ENCODE data around the gene MICU2. TPM values are rescaled to one million over a fixed set of nuclear protein-coding genes. Genes with fewer than 3 reads are reported as not detected.

The MICU2 gene
- polyA plus RNA-seq, 6 donors from 2014 or later = 36.0 to 51.4 (median 40.0) TPM

GRCh38 chr13:21486322-21486721, 117.6 kb downstream of the MICU2 start:
- no peak for ATAC-seq (ENCODE audit: low read depth in 2 of 2)

GRCh38 chr13:21483748-21484147, 120.2 kb downstream of the MICU2 start:
- ATAC-seq (ENCODE audit: low read depth in 2 of 2) (no peak), DNase-seq (no peak)
- Mint-ChIP-seq H3K9me3 (peaks cover 4 to 31% (median 25%) of the 10 kb centered on the region in 7 donors), H3K36me3 (peaks cover 8 to 10% of the 10 kb centered on the region in 2 donors), H3K27ac (peak overlapping the region in 2 of 6 donors; percentile 20 to 26), H3K4me3 (no peak overlapping the region), H3K27me3 (peaks cover 0 to 6% (median 0%) of the 10 kb centered on the region in 3 donors), H3K4me1 (peaks cover 4 to 5% (median 4%) of the 10 kb centered on the region in 3 donors)

More at GRCh38 chr13:21486322-21486721, 117.6 kb downstream of the MICU2 start:
- no peaks in the 10 kb centered on the region for H3K27me3 Mint-ChIP-seq
- H3K4me3 Mint-ChIP-seq = peak overlapping the region in 1 of 8 donors; percentile 13
- H3K9me3 Mint-ChIP-seq = peaks cover 12 to 40% (median 30%) of the 10 kb centered on the region in 7 donors
- no peak for DNase-seq
- no peaks in the 10 kb centered on the region for H3K4me1 Mint-ChIP-seq
- H3K36me3 Mint-ChIP-seq = peaks cover 30 to 31% of the 10 kb centered on the region in 2 donors
- no peak overlapping the region for H3K27ac Mint-ChIP-seq

- no peak for ATAC-seq (ENCODE audit: low read depth in 2 of 2)
- peak overlapping the region in 1 of 8 donors; percentile 18 for H3K4me3 Mint-ChIP-seq
- no peak overlapping the region for H3K27ac Mint-ChIP-seq
- peaks cover 3 to 8% (median 5%) of the 10 kb centered on the region in 7 donors for H3K9me3 Mint-ChIP-seq
- peaks cover 11 to 15% (median 13%) of the 10 kb centered on the region in 3 donors for H3K4me1 Mint-ChIP-seq
- peaks cover 0 to 6% (median 0%) of the 10 kb centered on the region in 3 donors for H3K27me3 Mint-ChIP-seq
- no peaks in the 10 kb centered on the region for H3K36me3 Mint-ChIP-seq
- DNase-seq = no peak
Observed at GRCh38 chr13:21481359-21481758, 122.6 kb downstream of the MICU2 start.

- DNase-seq (peak; percentile 53), ATAC-seq (ENCODE audit: low read depth in 2 of 2) (peak; percentile 45 to 54)
- H3K36me3 Mint-ChIP-seq = no peaks in the 10 kb centered on the region
- peaks cover 11 to 15% (median 13%) of the 10 kb centered on the region in 3 donors for H3K4me1 Mint-ChIP-seq
- H3K27me3 Mint-ChIP-seq = peaks cover 0 to 6% (median 0%) of the 10 kb centered on the region in 3 donors
- peak overlapping the region in 2 of 6 donors; percentile 24 to 58 for H3K27ac Mint-ChIP-seq
- H3K4me3 Mint-ChIP-seq = peak overlapping the region in 4 of 8 donors; percentile 0 to 32 (median 20)
- H3K9me3 Mint-ChIP-seq = no peaks in the 10 kb centered on the region
Observed at GRCh38 chr13:21478881-21479808, 124.8 kb downstream of the MICU2 start.

- Mint-ChIP-seq H3K4me1 (peaks cover 11 to 15% (median 13%) of the 10 kb centered on the region in 3 donors), H3K27ac (peak overlapping the region in 5 of 6 donors; percentile 21 to 84 (median 57)), H3K9me3 (peaks cover 0 to 5% (median 0%) of the 10 kb centered on the region in 7 donors), H3K36me3 (peaks cover 0 to under 1% of the 10 kb centered on the region in 2 donors), H3K27me3 (peaks cover 0 to 6% (median 0%) of the 10 kb centered on the region in 3 donors), H3K4me3 (peak overlapping the region; percentile 76 to 92 (median 86))
- DNase-seq (peak; percentile 65), ATAC-seq (ENCODE audit: low read depth in 2 of 2) (peak; percentile 85 to 90)
Observed at GRCh38 chr13:21476893-21477472, 127.0 kb downstream of the MICU2 start.

GRCh38 chr13:21475115-21475514, 128.9 kb downstream of the MICU2 start:
- Mint-ChIP-seq H3K36me3 (peaks cover 8 to 10% of the 10 kb centered on the region in 2 donors), H3K4me3 (peak overlapping the region in 1 of 8 donors; percentile 60), H3K27me3 (peaks cover 0 to 15% (median 6%) of the 10 kb centered on the region in 3 donors), H3K4me1 (peaks cover 11 to 15% (median 13%) of the 10 kb centered on the region in 3 donors), H3K9me3 (peaks cover 5 to 22% (median 9%) of the 10 kb centered on the region in 7 donors), H3K27ac (no peak overlapping the region)
- DNase-seq (no peak), ATAC-seq (ENCODE audit: low read depth in 2 of 2) (no peak)

GRCh38 chr13:21470785-21471184, 133.2 kb downstream of the MICU2 start:
- H3K4me3 Mint-ChIP-seq = no peak overlapping the region

GRCh38 chr13:21466527-21466926, 137.4 kb downstream of the MICU2 start:
- Mint-ChIP-seq H3K27ac (no peak overlapping the region), H3K9me3 (peaks cover 3 to 13% (median 7%) of the 10 kb centered on the region in 7 donors), H3K4me1 (no peaks in the 10 kb centered on the region), H3K27me3 (peaks cover 0 to 18% (median 0%) of the 10 kb centered on the region in 3 donors), H3K36me3 (peaks cover 3 to 8% of the 10 kb centered on the region in 2 donors), H3K4me3 (no peak overlapping the region)
- ATAC-seq (ENCODE audit: low read depth in 2 of 2) = no peak
- DNase-seq = no peak

More at GRCh38 chr13:21470785-21471184, 133.2 kb downstream of the MICU2 start:
- Mint-ChIP-seq H3K27ac (no peak overlapping the region), H3K36me3 (peaks cover 8 to 10% of the 10 kb centered on the region in 2 donors), H3K9me3 (peaks cover 5 to 22% (median 9%) of the 10 kb centered on the region in 7 donors), H3K4me1 (no peaks in the 10 kb centered on the region), H3K27me3 (peaks cover 0 to 15% (median 0%) of the 10 kb centered on the region in 3 donors)
- DNase-seq (no peak), ATAC-seq (ENCODE audit: low read depth in 2 of 2) (no peak)

GRCh38 chr13:21465710-21466160, 138.2 kb downstream of the MICU2 start:
- Mint-ChIP-seq H3K36me3 (peaks cover 0 to 2% of the 10 kb centered on the region in 2 donors), H3K9me3 (peaks cover 1 to 5% (median 2%) of the 10 kb centered on the region in 7 donors), H3K4me3 (no peak overlapping the region), H3K27me3 (peaks cover 0 to 11% (median 0%) of the 10 kb centered on the region in 3 donors), H3K27ac (peak overlapping the region in 1 of 6 donors; percentile 38), H3K4me1 (no peaks in the 10 kb centered on the region)
- ATAC-seq (ENCODE audit: low read depth in 2 of 2) (no peak), DNase-seq (no peak)

GRCh38 chr13:21463424-21463823, 140.5 kb downstream of the MICU2 start:
- H3K9me3 Mint-ChIP-seq = no peaks in the 10 kb centered on the region
- H3K4me1 Mint-ChIP-seq = peaks cover 7 to 12% (median 9%) of the 10 kb centered on the region in 3 donors
- peak overlapping the region in 1 of 6 donors; percentile 54 for H3K27ac Mint-ChIP-seq
- H3K4me3 Mint-ChIP-seq = peak overlapping the region in 1 of 8 donors; percentile 46
- DNase-seq = no peak
- peaks cover 0 to 7% (median 0%) of the 10 kb centered on the region in 3 donors for H3K27me3 Mint-ChIP-seq
- ATAC-seq (ENCODE audit: low read depth in 2 of 2) = no peak
- H3K36me3 Mint-ChIP-seq = no peaks in the 10 kb centered on the region

- H3K9me3 Mint-ChIP-seq = no peaks in the 10 kb centered on the region
- peaks cover 23 to 33% (median 23%) of the 10 kb centered on the region in 3 donors for H3K4me1 Mint-ChIP-seq
- H3K4me3 Mint-ChIP-seq = peak overlapping the region in 3 of 8 donors; percentile 56 to 93 (median 92)
- peaks cover 0 to 7% (median 0%) of the 10 kb centered on the region in 3 donors for H3K27me3 Mint-ChIP-seq
- DNase-seq (no peak), ATAC-seq (ENCODE audit: low read depth in 2 of 2) (no peak)
- no peak overlapping the region for H3K27ac Mint-ChIP-seq
- no peaks in the 10 kb centered on the region for H3K36me3 Mint-ChIP-seq
Observed at GRCh38 chr13:21461131-21461530, 142.8 kb downstream of the MICU2 start.

GRCh38 chr13:21458813-21459701, 144.9 kb downstream of the MICU2 start, which contains the start of gene ZDHHC20:
Gene ZDHHC20, minus strand, starts transcription at chr13:21459303. Its CDS starts 132 bp downstream, at chr13:21459171.
- peak within 1 kb of the TSS; percentile 86 to 96 (median 93) for H3K4me3 Mint-ChIP-seq
- ATAC-seq (ENCODE audit: low read depth in 2 of 2) = peak; percentile 82 to 87
- peaks cover 0 to 7% (median 0%) of the 10 kb centered on the region in 3 donors for H3K27me3 Mint-ChIP-seq
- H3K9me3 Mint-ChIP-seq = peaks cover 0 to 3% (median 0%) of the 10 kb centered on the region in 7 donors
- H3K36me3 Mint-ChIP-seq = no peaks in the 10 kb centered on the region
- peak within 1 kb of the TSS; percentile 87 to 97 (median 94) for H3K27ac Mint-ChIP-seq
- DNase-seq = peak; percentile 90
- H3K4me1 Mint-ChIP-seq = peaks cover 28 to 48% (median 38%) of the 10 kb centered on the region in 3 donors

Data from naive B cell (primary cell).